ENCODE results near the gene TDO2. TPM values are rescaled to one million over a fixed set of nuclear protein-coding genes. Genes with fewer than 3 reads are reported as not detected.

The TDO2 gene
- total and polyA plus RNA-seq, 2 of the 13 experiments (the other 11 are each of a cell fraction or from before 2014, with no cell fraction given): not detected

GRCh38 chr4:155889946-155890345 is 13.6 kb upstream of the TDO2 start (continued):
- no peak for TF ChIP-seq NFAT5 (CRISPR knock-in tag; IDR thresholded peaks at IDR 0.05)
- no peak for TF ChIP-seq HOXA9 (CRISPR knock-in tag; IDR thresholded peaks at IDR 0.05; ENCODE audit: borderline replicate concordance)
- no peak for TF ChIP-seq ZNF75D (CRISPR knock-in tag; IDR thresholded peaks at IDR 0.05; ENCODE audit: borderline replicate concordance)
- TF ChIP-seq BHLHE40 (IDR thresholded peaks at IDR 0.05; ENCODE audit: low read length): no peak
- no peak for TF ChIP-seq POLR2G (IDR thresholded peaks at IDR 0.05; ENCODE audit: low read depth, low read length)

GRCh38 chr4:155891058-155891457 is 12.4 kb upstream of the TDO2 start:
- no peaks in the 10 kb centered on the region for H3K79me2 ChIP-seq (ENCODE audit: insufficient read depth, low read length)
- BruUV-seq (replicated peaks): no TSS peak
- H3K27me3 ChIP-seq (ENCODE audit: control insufficient read depth in 1 of 2, insufficient read depth in 2 of 2, low read length in 2 of 2): no peaks in the 10 kb centered on the region
- DNase-seq (ENCODE audit: low spot score) (no peak), ATAC-seq (no peak), FAIRE-seq (no peak)
- in situ Hi-C loops (cut with HindIII; ENCODE audit: extremely low pct_ligation_motif_present, low pct_unique_long_range_greater_than_20kb) (no loop called here), intact Hi-C loops (cut with micrococcal nuclease; ENCODE audit: unreplicated experiment) (no loop called here)
- no peaks in the 10 kb centered on the region for H3K4me1 ChIP-seq (ENCODE audit: insufficient read depth, low read length)
- 0% methylated on average over 2 of the region's 3 CpGs for whole genome bisulfite sequencing (ENCODE audit: low lambda C conversion rate)
- H4K20me1 ChIP-seq (ENCODE audit: insufficient read depth, low read length): no peaks in the 10 kb centered on the region
- H3K9me3 ChIP-seq (ENCODE audit: low read length): no peaks in the 10 kb centered on the region
- H3K27ac ChIP-seq (ENCODE audit: extremely low read length, insufficient read depth, low read length): no peak overlapping the region
- no peak overlapping the region for H2AFZ ChIP-seq (ENCODE audit: low read length)
- no peak overlapping the region for H3K4me3 ChIP-seq (replicated peaks in 1 of 3; ENCODE audit: insufficient read depth in 1 of 3, low read depth in 2 of 3, low read length in 3 of 3)
- H3K4me2 ChIP-seq (ENCODE audit: low read depth, low read length): no peak overlapping the region
- ChIA-PET POLR2A (no interaction called here), CTCF (ENCODE audit: low intra/inter-chr PET ratio, low total read pairs) (no interaction called here)
- H3K9ac ChIP-seq (ENCODE audit: insufficient read depth, low read depth, low read length): no peak overlapping the region
- H3K36me3 ChIP-seq (replicated peaks in 1 of 2; ENCODE audit: control insufficient read depth in 1 of 2, insufficient read depth in 2 of 2, low read length in 2 of 2): no peaks in the 10 kb centered on the region
- TF ChIP-seq RBFOX2 (IDR thresholded peaks at IDR 0.05; ENCODE audit: low read depth, low read length) (no peak), HDAC2 (CRISPR knock-in tag; IDR thresholded peaks at IDR 0.05) (no peak), ZNF75D (CRISPR knock-in tag; IDR thresholded peaks at IDR 0.05; ENCODE audit: borderline replicate concordance) (no peak), MAF1 (CRISPR knock-in tag; IDR thresholded peaks at IDR 0.05; ENCODE audit: borderline replicate concordance) (no peak), ATRX (CRISPR knock-in tag; IDR thresholded peaks at IDR 0.05; ENCODE audit: borderline replicate concordance) (no peak), TAF1 (CRISPR knock-in tag; IDR thresholded peaks at IDR 0.05) (no peak), ZNF235 (CRISPR knock-in tag; IDR thresholded peaks at IDR 0.05; ENCODE audit: borderline replicate concordance) (no peak), SMAD1 (CRISPR knock-in tag; IDR thresholded peaks at IDR 0.05; ENCODE audit: borderline replicate concordance, low read depth) (no peak), ZNF781 (CRISPR knock-in tag; IDR thresholded peaks at IDR 0.05; ENCODE audit: borderline replicate concordance, not compliant biosample characterization) (no peak), KAT7 (CRISPR knock-in tag; IDR thresholded peaks at IDR 0.05; ENCODE audit: borderline replicate concordance) (no peak), REXO4 (CRISPR knock-in tag; IDR thresholded peaks at IDR 0.05; ENCODE audit: borderline replicate concordance) (no peak), SMAD9 (CRISPR knock-in tag; IDR thresholded peaks at IDR 0.05) (no peak), CSRNP1 (CRISPR knock-in tag; IDR thresholded peaks at IDR 0.05) (no peak)

Measured in HepG2 (cell line).